Endometrium (tissue), 2 donors: ENCODE results near the gene SLC25A26.
A peak's percentile ranks its signal among the peaks of the same experiment; 100 is the strongest.
"Not testable (repeated sequence)": the region's sequence is repeated elsewhere in the genome, so short reads cannot be mapped to it uniquely, and the experiment has no call there.

ENCODE experiments used
- FAIRE-seq: peaks from 2 replicates; lab custom pipeline; 2012; peaks lifted over from hg19 to GRCh38; lab: Jason Lieb, UNC
- donor health status: control.
- donor health status: control.

The SLC25A26 gene

GRCh38 chr3:66270288-66270687, 49.5 kb downstream of the SLC25A26 start:
- peak; percentile 80 for FAIRE-seq

DNA sequence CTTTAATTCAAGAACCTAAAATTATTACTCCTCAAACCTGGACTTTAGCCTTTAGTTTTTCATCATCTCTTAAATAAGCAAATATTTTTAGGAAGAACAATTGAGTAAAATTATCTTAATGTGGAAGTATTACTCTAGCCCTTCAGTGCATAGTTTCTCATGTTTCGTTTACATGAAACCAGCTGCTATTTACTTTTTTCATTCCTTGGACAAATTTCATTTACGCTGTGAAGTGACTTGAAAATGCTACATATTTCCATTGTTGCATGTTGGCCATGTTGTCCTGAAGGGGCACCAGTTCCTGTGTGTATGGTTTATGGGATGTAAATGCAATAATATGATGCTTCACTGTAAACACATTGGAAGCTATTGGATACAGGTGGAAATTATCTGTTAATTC, 49.9 kb downstream of the SLC25A26 start:
- FAIRE-seq: no peak

- FAIRE-seq: no peak
These were observed 50.4 kb downstream of the SLC25A26 start for GRCh38 chr3:66271231-66271630.

DNA sequence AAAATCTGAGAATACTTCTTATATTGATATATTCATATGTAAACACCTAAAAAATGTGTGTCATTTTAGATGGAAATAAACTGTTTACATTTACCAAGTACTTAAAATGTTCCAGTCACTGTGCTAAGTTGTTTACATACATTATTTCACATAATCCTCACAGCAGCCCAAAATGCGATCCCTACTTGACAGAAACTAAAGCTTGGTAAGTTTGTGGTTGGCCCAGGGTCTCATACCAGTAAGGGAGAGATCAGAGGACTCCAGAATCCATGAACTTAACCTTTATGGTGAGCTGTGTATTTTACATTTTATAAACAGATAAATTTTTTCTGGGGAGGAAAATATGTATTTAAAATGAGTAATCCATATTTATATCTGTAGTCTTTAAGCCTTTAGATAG, 51.2 kb downstream of the SLC25A26 start:
- peak; percentile 26 for FAIRE-seq

DNA sequence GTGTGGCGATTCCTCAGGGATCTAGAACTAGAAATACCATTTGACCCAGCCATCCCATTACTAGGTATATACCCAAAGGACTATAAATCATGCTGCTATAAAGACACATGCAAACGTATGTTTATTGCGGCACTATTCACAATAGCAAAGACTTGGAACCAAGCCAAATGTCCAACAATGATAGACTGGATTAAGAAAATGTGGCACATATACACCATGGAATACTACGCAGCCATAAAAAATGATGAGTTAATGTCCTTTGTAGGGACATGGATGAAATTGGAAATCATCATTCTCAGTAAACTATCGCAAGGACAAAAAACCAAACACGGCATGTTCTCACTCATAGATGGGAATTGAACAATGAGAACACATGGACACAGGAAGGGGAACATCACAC, 54.0 kb downstream of the SLC25A26 start:
- not testable (repeated sequence) for FAIRE-seq

DNA sequence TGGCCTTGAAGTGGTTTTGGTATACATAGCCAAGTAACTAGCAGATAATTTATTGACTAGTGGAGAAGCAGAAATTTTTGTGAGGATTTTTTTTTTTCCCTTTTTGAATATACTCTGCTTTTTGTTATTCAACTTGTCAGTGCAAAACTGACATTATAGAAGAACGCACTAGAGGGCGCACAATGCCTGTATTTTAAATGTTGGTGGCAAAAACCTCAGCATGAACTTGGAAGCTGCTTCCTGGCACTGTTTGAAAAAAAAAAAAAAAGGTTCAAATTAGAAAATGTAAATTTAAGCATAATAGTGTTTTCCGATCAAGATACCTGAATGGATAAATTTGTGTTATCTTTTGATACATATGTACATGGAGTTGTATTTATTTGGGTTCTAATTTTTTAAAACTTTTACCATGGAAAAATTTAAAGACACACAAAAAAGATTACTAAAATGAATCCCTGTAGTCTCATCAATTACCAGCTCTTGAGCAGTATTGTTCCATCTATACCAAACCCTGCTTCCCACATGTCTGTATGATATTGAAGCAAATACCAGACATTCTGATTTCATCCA, 56.0 kb downstream of the SLC25A26 start:
- FAIRE-seq: peak; percentile 92

DNA sequence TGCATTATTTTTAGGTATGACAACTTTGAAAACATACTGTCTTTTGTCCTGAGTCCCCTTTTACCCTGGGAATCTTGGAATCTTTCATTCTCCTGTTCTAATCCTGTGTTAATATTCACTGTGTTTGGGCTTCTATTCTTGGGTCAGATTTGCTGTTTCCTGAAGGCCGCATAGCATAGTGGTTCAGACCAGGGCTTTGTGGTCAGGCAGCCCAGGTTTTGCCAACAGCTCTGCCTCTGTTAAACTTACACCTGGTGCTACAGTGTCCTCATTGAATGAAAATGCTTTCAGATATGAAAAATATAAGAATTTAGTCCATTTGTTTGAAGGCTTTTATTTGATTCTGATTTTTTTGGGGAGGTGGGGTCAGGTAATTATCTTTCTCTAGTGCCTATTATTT, 58.4 kb downstream of the SLC25A26 start:
- FAIRE-seq: no peak

DNA sequence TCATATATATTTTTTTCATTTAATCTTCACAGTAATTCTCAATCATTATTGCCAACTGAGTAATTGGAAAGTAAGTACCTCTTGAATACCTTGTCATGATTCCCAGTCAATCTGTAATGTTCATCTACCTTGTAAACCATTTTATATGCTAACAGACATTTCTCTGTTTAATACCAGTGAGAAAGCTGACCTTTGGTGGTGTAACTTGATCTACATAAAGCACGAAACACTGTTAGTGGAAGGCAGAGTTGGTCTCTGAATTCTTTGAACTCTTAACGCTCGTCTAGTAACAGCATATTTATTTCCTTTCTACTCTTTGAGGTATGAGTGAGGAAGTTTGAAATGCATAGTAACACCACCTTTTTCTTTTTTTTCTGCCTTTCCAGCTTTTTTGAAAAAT, 59.5 kb downstream of the SLC25A26 start:
- no peak for FAIRE-seq

- not testable (repeated sequence) for FAIRE-seq
These were observed 71.1 kb downstream of the SLC25A26 start for GRCh38 chr3:66291922-66292321.

- peak; percentile 54 for FAIRE-seq
These were observed 76.6 kb downstream of the SLC25A26 start for GRCh38 chr3:66297260-66297873.

- FAIRE-seq: no peak
These were observed 77.1 kb downstream of the SLC25A26 start for GRCh38 chr3:66297900-66298299.

- FAIRE-seq: no peak
These were observed 77.8 kb downstream of the SLC25A26 start for GRCh38 chr3:66298591-66298990.

DNA sequence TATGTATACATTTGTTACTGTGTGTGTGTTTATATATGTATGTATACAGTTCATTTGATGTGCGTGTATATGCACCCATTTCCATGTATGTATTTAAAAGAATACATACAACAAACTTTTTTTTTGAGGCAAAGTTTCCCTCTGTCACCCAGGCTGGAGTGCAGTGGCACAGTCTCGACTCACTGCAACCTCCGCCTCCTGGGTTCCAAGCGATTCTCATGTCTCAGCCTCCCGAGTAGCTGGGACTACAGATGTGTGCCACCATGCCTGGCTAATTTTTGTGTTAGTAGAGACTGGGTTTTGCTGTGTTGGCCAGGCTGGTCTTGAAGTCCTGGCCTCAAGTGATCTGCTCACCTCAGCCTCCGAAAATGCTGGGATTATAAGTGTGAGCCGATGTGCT, 78.3 kb downstream of the SLC25A26 start:
- FAIRE-seq: not testable (repeated sequence)

DNA sequence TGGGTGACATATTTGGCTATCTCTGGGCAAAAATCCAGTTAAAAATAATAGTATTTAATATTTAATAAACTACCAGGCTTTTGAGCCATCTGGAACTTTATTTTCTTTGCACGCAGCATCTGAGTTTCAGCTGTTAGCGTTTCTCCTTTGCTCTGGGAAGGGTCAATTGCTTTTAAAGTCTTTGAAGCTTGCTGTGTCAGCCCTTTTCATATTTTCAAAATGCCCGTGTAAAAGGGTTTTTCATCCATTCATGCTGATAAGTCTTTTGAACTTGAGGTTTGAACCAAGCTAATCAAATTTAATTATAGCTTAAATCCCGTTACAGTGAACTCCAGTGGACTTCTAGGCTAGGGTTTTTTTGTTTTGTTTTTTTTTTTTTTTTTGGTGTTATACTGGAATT, 79.1 kb downstream of the SLC25A26 start:
- FAIRE-seq: no peak

DNA sequence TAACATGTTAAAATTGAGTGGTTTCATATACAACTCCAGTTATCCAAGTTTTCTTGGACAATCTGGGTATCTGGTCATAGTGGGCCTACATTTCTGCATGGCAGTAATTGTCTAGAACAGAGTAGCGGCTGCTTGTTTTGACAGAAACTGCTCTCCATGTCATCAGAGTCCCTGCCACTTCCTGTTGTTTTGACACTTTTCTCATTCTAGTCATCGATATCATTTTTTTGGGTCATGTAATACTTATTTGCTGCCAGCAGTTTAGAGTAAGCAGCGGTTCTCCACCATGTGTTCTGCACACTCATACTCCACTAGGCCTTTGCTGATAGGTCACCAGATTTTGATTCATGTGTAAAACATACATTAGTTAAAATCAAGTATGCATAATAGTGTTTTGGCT, 81.5 kb downstream of the SLC25A26 start:
- FAIRE-seq: no peak

DNA sequence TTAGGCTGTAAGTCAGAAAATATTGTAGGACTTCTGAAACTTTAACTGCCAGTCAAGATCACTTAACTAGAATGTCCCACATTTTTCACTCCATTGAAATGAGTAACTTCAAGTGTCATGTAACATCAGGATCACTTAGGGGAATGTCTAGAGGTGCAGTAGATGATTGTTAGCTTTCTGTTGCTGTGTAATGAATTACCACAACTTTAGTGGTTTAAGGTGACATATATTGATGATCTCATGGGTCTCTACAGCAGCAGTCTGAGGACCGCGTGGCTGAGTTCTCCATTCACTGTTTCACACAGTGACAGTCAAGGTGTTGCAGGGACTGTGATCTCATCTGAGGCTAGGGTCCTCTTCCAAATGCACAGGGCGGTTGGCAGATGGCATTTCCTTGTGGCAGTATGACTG, 82.7 kb downstream of the SLC25A26 start:
- no peak for FAIRE-seq

DNA sequence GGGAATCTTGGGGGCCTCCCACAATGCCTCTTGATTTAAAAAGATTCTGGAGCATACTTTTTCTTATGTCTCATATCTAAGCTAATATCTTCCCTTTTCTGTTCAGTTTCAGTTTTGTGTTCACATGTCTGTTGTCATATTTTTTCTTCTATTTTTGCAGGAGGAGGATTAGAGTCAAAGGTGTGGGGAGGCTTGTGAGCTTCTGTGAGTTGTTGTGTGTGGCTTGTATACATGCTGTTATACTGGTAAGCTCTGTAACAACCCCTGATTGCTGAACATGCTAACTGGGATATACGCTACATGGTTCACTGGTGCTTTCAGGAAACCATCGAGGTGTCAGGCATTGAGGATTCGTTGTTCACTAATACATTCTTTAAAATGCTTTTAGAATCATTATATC, 83.5 kb downstream of the SLC25A26 start:
- no peak for FAIRE-seq

GRCh38 chr3:66306086-66306485, 85.3 kb downstream of the SLC25A26 start:
- FAIRE-seq: not testable (repeated sequence)

GRCh38 chr3:66306991-66307390, 86.2 kb downstream of the SLC25A26 start:
- FAIRE-seq: not testable (repeated sequence)

DNA sequence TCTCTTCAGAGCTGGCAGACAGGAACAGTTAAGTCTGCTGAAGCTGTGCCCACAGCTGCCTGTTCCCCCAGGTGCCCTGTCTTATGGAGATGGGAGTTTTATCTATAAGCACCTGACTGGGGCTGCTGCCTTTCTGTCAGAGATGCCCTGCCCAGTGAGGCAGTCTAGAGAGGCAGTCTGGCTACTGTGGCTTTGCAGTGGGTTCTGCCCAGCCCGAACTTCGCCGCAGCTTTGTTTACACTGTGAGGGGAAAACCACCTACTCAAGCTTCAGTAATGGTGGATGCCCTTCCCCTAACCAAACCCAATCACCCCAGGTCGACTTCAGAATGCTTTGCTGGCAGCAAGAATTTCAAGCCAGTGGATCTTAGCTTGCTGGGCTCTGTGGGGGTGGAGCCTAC, 91.2 kb downstream of the SLC25A26 start:
- FAIRE-seq: no peak

DNA sequence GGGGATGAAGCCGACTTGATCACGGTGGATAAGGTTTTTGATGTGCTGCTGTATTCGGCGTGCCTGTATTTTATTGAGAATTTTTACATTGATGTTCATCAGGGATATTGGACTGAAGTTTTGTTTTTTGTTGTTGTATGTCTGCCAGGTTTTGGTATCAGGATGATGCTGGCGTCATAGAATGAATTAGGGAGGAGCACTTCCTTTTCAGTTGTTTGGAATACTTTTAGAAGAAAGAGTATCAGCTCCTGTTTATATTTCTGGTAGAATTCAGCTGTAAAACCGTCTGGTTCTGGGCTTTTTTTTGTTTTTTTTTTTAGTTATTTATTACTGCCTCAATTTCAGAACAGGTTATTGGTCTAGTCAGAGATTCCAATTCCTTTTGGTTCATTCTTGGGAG, 93.7 kb downstream of the SLC25A26 start:
- peak; percentile 97 for FAIRE-seq

DNA sequence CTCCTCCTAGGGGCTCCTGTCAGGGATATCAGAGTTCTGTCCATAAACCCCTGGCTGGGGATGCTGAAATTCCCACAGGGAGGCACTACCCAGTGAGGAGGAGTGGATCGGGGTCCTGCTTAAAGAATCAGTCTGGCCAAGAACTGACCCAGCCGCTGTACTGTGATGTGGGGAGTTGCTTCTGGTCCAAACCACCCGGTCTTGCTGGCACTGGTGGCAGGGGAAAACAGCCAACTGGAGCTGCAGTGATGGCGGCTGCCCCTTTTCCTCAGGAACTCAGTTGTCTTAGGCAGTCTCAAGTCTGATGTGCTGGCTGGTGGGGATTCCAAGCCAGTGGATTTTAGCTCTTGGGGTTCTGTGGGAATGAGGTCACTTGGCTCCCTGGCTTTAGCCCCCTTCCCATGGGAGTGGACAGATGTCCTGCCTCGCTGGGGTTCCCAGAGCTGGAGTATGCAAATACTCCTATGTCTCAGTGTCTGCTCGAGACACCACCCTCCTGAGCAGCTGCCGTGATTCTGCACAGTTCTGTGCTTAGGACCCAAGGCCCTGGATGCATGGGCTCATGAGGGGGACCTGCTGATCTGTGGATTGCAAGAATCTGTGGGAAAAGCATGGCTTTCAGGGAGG, 97.1 kb downstream of the SLC25A26 start:
- no peak for FAIRE-seq

DNA sequence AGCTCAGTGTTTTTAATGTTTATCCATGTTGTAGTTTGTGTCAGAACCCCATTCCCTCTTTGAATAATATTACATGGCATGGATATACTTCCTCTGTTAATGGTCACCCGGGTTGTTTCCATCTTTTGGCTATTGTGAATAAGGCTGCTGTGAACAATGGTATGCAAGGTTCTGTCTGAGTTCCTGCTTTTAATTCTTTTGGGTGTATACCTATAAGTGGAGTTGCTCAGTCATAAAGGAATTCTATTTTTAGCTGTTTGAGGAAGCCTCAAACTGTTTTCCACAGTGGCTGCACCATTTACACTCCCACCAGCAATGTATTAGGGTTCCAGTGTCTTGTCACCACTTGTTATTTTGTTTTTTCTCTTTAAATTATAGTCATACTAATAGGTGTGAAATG, 99.6 kb downstream of the SLC25A26 start:
- FAIRE-seq: no peak

DNA sequence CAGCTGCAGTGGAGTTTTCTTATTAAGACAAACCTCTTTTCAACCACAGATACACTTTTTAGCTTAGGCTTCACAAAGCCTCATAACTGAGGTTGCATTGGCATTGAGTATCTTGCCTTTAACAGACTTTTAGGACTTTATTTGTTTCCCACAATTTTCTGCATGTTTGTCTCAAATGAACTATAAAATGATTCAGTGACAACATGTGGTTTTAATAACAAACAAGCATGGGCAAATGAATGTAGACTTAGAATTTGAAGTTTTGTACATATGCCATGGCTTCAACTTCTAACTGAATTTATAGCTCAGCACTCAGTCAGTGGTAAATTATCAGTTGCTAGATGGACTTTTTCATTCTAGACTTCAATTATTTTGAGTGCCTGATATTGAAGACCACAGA, 101.6 kb downstream of the SLC25A26 start:
- peak; percentile 63 for FAIRE-seq
